SH-SY5Y (cell line): ENCODE measurements around the gene KCNQ1OT1.

Experiments
- GATA2 ChIP-seq: IDR thresholded peaks from 2 replicates; pipeline ENCODE4 v1.6.1; 2011; ENCODE audit warnings: mild to moderate bottlenecking, low read depth, low read length
- GATA3 ChIP-seq: IDR thresholded peaks from 2 replicates; pipeline ENCODE4 v1.6.1; 2011; ENCODE audit warnings: low read depth, mild to moderate bottlenecking, low read length, moderate library complexity

KCNQ1OT1 gene

DNA sequence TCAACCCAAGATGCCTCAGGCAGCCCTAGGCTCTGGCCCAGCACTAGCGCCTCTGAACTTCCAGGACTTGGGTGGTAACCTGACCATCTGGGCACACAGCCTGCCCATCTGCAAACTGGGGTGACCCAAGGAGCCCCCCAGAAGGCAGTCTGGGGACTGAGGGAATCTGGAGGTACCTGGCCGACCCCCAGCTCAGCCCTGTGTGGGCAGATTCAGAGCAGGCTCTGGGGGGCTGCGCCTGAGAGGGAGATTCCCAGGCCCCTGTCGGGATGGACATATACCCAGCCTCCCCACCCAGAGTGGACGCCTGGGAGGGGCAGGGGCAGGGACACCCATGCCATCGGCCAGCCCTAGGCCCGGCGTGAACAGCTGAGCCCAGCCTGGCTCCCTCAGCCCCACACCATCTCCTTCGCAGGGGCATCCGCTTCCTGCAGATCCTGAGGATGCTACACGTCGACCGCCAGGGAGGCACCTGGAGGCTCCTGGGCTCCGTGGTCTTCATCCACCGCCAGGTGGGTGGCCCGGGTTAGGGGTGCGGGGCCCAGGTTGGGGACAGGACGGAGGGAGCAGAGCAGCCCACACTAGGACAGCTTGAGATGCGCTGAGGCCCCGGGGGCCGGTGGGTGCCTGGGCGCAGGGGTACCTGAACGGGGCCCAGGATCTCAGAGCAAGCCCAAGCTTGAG lies 128.1 kb downstream of the KCNQ1OT1 start:
- TF ChIP-seq GATA2 (no peak), GATA3 (no peak)

DNA sequence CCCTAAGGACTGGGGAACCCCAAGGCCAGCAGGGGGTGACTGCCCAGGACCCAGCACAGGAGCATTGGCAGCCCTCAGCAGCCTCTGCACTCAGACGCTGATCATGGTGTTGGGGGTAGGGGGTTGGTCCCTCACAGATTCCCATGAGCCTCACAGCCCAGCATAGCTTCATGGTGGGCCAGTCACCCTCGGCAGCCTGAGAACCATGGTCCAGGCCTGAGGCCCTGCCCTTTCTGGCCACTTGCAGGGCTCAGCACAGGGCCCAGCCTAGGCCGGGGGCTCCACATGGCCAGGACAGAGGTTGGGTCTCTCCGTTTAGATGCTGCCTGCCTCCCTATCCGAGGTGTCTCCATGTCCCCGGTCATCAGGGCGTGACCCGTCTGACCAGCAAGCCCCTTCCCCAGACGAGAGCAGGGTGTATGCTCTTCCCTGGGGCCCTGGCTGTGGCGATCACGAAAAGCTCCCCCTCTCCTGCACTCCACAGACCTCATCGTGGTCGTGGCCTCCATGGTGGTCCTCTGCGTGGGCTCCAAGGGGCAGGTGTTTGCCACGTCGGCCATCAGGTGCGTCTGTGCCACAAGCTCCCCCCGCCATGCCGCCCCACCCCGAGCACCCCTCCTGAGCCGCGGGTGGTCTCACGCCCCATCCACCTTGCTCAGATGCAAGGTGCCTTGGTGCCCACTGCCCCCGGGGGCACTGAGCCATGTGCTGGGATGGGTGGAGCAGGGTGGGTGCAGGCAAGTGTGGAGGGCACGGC lies 128.8 kb downstream of the KCNQ1OT1 start:
- TF ChIP-seq GATA2 = no peak
- TF ChIP-seq GATA3 = no peak

DNA sequence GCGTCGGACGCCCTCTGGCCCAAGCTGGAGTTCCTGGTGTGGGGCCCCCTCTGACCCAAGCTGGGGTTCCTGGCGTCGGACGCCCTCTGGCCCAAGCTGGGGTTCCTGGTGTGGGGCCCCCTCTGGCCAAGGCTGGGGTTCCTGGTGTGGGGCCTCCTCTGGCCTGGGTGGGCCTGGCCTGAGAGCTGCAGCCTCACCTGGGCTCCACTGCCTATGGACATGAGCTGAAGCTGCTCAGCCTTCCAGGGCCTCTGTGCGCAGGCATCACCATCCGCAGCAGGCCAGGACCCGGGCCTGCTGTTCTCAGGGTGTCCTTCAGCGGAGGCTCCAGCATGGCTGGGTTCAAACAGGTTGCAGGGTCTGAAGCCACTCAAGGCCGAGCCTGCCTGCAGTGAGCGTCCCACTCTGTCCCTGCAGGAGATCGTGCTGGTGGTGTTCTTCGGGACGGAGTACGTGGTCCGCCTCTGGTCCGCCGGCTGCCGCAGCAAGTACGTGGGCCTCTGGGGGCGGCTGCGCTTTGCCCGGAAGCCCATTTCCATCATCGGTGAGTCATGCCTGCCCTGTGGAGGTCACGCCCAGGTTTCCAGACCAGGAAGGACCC lies 129.5 kb downstream of the KCNQ1OT1 start:
- no peak for TF ChIP-seq GATA3
- TF ChIP-seq GATA2 = no peak

DNA sequence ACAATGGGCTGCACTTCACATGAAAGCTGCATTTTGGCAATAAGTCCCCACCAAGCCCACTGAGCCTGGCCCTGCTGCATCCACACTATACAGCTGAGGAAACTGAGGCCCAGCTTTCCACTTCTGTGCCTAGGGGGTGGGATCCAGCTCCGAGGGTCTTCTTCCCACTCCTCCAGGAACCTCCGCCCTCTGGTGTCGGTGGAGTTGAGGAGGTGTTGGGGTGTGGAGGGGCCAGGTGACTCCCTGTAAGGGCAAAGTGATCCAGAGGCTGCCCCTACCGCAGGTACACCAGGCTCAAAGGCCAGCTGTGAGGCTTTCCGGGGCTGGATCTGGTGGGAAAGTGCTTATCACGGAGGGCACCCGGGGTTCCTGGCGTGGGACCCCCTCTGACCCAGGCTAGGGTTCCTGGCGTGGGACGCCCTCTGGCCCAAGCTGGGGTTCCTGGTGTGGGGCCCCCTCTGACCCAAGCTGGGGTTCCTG lies 130.0 kb downstream of the KCNQ1OT1 start:
- TF ChIP-seq GATA2 = no peak
- TF ChIP-seq GATA3 = no peak

DNA sequence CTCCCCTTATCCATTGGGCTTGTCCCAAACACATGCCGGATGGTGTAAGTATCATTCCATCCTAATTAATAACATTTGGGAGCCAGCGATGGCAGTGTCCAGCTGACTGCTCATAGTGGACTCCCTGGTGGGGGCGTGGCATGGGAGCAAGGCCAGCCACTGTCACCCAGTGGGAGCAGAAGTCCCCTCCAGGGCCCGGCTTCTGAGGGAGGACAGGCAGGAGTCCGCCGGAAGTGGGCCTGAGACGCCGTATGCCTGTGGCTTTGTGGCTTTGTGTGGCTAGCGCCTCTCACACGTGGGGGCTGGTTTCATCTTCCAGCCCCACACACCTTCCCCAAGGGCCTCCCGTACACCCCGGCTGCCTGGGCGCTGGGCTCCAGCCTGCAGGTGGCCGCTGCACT lies 130.5 kb downstream of the KCNQ1OT1 start:
- TF ChIP-seq GATA3 (no peak), GATA2 (no peak)

DNA sequence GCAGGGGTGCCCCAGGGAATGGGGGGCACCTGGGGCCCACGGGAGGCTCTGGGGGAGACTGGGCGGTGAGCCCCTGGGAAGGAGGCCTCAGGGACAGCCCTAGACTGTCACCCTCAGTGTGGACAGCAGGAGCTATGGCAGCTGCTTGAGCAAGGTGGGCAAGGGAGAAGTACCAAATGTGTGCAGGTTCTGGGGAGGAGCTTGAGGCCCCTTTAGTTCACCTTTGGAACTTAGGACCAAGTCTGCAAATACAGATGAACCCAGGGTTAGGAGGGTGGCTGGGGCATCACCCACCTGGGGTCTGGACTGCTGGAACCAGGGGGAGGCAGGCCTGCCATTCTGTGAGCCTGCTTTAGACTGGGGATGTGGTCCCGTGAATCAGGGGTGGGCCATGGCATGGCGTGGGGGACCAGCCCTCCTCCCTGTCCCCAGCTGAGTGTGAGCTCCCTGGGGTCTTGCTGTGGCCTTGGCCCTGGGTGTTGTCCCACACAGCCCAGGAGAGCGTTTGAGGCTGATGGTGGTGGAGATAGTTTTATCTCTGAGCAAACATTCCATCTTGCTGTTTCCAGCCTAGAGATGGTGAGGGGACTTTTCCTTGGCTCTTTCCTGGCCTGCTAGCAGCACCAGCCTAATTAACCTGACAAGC lies 132.6 kb downstream of the KCNQ1OT1 start:
- TF ChIP-seq GATA2 (no peak), GATA3 (no peak)

DNA sequence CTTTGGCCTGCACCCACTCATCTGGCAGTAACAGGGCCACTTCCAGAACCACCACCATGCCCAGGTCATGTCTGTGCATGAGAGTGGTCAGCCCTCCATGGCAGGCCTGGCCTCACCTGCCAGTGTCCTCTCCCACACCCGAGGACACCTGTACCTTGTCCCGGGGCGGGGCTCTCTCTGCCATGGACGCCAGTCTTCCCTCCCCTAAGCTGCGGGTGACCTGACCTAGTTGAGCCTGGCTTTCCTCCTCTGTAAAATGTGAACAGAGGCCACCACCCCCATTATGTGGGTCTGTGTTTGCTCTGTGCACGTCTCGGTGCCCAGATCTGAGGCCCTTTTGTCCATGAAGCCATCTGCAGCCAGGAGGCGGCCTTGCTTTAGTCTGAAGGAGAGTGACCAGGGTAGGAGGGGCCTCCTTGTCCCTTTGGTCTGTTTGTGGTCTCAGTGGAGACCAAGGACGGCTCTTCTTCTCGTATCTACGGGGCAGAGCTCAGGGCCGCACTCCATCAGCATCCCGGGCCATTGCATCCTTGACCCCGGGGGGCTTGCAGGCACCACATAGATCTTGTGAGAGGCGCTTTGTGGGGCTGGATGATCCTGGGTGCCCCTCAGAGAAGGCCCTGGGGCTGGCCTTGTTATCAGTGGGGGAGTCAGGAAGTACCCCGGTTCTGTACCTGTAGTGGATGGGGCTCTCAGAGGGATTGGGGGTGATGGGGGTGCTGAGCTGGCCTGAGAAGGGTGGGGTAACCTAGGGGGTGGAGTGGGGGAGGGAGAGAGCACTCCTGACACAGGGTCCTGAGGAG lies 133.4 kb downstream of the KCNQ1OT1 start:
- no peak for TF ChIP-seq GATA3
- no peak for TF ChIP-seq GATA2

DNA sequence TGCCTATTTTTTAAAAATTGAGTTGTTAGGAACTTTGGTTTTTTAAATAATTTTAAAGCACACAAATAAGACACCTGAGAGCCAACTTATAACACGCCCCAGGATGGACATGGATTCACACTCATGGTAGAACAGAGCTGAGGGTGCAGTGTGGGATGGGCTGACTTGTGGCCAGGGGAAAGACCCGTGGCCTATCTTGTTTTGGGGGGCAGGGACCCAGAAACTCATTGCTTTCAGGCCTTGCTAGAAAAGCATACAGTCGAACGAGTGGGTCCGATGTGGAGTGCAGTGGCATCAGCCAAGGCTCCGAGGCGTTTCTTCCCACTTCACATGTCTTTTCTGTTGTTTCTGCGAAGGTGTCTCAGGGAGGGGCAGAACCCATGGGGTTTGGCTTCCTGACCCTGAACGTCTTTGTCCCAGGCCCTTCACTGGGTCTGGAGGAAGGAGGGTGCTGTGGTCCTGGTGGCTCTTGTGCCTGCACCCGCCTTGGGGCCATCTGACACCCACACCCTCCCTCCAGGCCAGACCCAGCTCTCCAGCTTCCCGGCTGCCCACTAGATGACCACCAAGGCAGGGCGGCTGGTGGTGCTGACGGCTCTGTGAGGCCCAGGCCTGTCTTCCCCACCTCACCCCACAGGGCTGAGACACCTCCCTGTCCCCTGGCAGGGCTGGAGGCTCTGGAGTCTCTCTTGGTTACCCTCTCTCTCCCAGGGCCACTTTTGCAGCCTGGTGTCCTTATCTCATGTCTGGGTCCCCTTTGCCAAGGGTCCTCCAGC lies 134.2 kb downstream of the KCNQ1OT1 start:
- TF ChIP-seq GATA3 (no peak), GATA2 (no peak)

DNA sequence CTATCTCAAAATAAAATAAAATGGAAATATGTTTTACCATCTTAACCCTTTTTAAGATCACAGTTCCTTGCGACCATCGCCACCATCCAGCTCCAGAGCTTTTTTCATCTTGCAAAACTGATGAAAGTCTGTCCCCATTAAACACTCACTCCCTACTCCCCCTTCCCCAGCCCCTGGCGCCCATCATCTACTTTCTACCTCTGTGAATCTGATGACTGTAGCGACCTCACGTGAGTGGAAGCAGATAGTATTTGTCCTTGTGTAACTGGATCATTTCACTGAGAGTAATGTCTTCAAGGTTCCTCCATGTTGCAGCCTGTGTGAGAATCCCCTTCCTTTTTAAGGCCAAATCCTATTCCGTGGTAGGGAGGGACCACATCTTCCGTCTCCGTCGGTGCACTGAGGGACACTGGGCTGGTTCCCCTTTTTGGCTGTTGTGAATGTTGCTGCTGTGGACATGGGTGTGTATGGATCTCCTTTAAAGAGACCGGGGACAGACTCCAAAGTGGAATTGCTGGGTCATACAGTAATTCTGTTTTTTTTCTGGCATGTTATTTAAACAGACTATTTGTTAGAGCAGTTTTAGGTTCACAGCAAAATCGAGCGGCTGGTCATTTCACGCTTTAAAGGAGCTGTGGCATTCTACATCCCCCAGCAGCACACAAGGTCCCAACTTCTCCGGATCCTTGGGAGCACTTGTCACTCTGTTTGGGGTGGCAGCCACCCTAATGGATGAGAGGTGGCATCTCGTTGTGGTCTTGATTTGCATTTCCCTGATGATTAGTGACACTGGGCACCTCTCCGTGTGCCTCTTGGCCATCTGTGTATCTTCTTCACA lies 135.0 kb downstream of the KCNQ1OT1 start:
- TF ChIP-seq GATA3 (no peak), GATA2 (no peak)

DNA sequence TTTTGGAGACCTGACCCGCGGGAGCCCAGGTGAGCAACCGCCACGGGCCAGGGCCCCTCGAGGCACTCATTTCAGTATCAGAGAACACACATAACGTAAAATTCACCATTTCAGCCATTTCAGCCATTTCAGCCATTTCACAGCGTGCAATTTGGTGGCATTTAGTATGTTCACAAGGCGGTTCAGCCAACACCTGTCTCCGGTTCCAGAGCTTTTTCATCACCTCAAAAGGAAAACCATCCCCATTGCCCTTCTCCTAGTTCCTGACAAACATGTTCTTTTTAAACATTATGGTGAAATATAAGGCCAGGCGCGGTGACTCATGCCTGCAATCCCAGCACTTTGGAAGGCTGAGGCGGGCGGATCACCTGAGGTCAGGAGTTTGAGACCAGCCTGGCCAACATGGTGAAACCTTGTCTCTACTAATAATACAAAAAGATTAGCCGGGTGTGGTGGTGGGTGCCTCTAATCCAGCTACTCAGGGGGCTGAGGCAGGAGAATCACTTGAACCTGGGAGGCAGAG lies 135.7 kb downstream of the KCNQ1OT1 start:
- TF ChIP-seq GATA3 (no peak), GATA2 (no peak)

DNA sequence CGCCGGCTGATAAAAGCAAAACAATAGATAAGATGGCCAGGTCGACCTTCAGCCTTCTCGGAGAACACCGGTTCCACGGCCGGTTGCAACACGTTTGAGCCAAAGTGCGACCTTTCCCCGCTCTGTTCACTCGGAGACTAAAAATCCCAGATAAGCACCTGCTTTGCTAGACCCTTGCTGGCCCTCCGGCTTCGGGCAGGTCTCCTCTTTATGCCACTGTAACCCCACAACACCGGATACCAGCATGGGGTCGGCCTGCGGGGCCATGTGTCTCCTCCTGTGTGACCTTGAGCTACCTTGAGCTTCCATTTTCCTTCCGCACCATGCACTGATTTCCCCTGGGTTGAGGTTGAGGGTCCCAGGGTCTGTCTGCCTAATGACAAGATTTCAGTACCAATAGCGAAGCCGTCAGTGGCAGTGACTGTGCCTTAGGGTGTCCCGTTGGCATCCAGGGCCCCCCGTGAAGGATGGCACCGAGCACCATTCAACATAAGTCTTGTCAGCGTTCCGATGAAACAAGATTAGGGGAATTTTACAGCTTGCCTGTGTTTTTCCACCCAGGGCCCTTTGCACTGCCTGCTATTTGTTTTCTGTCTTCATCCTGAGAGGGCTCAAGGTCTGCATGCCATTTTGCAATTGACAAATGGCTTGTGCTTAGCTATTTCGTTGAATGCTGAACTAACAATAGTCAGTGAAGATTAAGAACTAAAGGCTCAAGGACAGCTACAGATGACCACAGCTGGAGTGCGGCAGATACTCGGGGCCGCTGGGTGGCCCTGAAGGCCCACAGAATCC lies 136.4 kb downstream of the KCNQ1OT1 start:
- TF ChIP-seq GATA3 (no peak), GATA2 (no peak)

DNA sequence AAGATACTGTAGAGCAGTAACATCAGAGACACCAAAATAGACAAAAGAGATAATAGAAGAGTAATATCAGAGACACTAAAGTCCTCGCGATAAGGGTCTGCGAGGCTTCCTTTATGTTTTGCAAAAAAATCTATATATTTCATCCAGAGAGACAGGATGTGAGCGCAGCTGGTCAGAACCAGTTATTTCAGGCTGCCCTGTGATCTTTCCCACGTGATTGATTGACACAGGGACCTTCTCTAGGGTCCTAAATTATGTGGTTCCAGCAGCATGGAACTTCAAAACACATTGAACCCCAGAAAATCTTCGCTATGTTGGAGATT lies 136.9 kb downstream of the KCNQ1OT1 start:
- TF ChIP-seq GATA3 = no peak
- TF ChIP-seq GATA2 = no peak
